HG03175 (cell line): ENCODE measurements around the gene DMAC2.
"Not testable (repeated sequence)": the region's sequence is repeated elsewhere in the genome, so short reads cannot be mapped to it uniquely, and the experiment has no call there.

ENCODE experiments used
- ATAC-seq: cut with Tn5 transposase; IDR thresholded peaks from one replicate; pipeline ENCODE4 v1.9.1; 2021; ENCODE audit warnings: mild to moderate bottlenecking, moderate library complexity; ENCODE audit not compliant: unreplicated experiment

DMAC2 gene

GRCh38 chr19:41424335-41425173 is 15.2 kb downstream of the DMAC2 start:
- no peak for ATAC-seq

GRCh38 chr19:41422955-41423354 is 16.8 kb downstream of the DMAC2 start:
- no peak for ATAC-seq

DNA sequence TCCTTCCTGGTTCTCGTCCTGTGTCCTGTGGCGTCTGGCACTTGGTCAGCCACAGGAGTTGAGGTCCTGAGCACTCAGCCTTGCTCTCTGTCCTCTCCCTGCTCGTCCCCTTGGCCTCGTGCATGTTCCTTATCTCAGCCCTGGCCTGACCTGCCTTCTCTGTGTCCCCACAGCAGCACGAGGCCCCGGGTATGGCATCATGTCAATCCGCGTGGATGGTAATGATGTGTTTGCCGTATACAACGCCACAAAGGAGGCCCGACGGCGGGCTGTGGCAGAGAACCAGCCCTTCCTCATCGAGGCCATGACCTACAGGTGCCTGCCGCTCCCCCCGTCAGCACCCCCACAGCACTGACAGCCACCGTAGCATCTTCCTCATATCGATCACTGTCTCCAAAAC is 17.3 kb downstream of the DMAC2 start:
- ATAC-seq, result no peak

DNA sequence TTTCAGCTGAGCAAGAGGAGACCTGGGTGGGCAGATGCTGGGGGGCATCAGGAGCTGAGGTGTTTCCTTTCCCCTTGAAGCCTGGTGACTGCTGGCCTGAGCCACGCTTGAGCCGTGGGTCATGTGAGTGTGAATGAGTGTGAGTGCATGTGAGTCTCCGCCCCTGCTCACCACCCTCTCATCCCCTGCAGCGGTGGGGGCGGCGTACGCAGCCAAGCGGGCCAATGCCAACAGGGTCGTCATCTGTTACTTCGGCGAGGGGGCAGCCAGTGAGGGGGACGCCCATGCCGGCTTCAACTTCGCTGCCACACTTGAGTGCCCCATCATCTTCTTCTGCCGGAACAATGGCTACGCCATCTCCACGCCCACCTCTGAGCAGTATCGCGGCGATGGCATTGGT is 17.7 kb downstream of the DMAC2 start:
- no peak for ATAC-seq

GRCh38 chr19:41421314-41421713 is 18.4 kb downstream of the DMAC2 start:
- no peak for ATAC-seq

GRCh38 chr19:41420101-41420880 is 19.4 kb downstream of the DMAC2 start:
- no peak for ATAC-seq

GRCh38 chr19:41416194-41416674 is 23.5 kb downstream of the DMAC2 start:
- ATAC-seq, result no peak

DNA sequence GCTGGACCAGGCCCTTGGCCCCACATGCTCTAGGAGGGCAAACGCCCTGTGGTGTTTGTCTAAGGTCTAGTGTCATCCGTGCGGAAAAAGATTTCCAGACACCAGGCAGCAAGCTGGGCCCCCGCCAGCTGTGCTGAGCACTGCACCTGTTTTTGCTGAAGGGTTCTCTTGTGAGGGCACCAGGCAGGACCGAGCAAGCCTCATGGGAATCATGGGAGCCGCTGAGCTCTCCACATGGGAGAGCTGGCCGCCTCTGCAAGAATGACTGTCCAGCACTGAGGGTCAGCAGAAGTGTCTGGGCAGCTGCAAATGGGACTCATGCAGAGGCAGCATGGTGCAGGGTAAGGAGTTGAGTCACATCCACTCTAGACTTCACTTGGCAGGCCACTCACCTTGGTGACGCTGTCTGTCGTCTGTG is 24.5 kb downstream of the DMAC2 start:
- ATAC-seq, result no peak

GRCh38 chr19:41414461-41414860 is 25.3 kb downstream of the DMAC2 start:
- ATAC-seq, result no peak

DNA sequence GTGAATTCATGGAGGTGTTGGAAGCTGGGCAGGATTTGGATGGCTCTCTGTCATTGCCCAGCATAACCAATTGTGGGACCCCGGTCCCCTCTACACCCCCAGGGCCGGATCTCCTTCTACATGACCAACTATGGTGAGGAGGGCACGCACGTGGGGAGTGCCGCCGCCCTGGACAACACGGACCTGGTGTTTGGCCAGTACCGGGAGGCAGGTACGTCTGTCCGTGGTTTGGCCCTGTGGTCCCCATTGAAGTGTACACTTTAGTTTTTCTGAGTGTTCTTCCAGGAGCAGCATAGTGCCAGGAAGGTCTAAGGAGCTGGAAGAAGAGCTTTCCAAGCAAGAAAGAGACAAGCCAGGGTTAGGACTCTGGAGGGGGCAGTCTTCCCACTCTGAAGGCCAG is 25.8 kb downstream of the DMAC2 start:
- ATAC-seq, result no peak

DNA sequence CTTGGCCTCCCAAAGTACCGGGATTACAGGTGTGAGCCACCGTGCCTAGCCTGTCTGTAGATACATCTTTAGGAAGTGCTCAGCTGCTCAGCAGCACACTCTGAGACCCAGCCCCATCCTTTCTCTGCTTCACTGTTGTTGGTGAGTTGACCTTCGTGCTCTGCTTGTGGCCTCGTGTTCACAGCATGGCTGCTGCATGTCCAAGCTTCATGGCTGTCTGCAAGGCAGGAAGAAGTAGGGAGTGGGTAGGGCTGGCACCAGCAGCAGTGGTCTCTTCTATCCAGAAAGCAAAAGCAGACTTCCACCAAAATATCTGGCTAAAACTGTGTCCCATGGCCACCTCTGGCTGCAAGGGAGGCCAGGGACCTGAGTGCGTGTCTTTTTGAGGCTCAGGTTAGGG is 26.8 kb downstream of the DMAC2 start:
- no peak for ATAC-seq

DNA sequence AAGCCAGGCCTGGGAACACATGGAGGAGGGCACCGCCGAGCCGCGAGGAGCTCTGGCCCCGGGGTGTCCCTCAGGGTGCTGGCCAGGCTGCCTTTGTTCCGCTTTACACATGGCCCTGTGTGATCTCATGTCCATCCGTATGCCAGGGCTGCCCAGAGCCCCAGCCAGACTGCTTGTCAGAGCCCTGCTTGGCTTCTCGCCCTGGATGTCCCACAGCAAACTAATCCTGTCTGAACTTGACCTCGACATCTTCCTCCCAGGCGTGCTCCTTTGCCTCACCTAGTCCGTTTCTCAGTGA is 27.8 kb downstream of the DMAC2 start:
- ATAC-seq, result no peak

DNA sequence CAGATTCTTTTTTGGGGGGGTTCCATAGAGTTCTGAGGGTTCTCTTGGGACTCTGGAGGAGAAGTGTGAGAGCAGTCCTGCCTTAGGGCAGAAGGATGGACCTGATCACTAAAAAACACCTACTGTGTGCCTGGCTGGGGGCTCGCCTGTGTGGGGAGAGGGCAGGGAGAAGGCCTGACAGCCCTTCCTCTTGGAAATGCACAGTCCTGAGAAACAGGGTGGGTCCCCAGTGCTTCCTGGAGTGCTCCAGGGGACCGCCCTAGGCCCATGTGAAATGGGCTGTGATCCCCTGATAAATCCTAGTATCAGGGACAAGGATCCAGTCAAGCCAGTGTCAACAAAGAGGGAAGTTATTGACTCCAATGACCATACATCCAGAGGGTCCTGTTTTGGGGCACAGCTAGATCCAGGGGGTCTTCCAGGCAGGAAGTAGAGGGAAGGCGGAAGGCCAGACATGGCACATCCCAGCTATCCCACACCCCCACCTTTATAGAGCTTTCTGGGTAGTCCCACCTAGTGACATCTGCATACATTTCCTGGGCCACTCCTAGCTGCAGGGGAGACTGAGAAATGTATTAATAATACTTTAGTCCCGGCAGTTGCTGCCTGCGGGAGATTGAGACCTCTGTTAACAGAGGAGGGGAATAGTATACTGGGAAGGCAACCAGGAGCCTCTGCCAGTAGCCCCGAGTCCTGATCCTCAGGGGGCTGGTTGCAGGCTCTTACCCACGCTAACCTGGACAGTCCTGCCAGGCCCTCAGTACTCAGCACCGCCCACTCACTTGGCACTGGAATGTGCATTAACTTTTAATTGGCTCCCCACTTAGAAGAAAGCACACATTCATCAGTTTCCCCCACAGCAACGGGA is 28.4 kb downstream of the DMAC2 start:
- no peak for ATAC-seq

GRCh38 chr19:41410336-41411054 is 29.2 kb downstream of the DMAC2 start:
- ATAC-seq, result no peak

GRCh38 chr19:41409288-41409687 is 30.4 kb downstream of the DMAC2 start:
- no peak for ATAC-seq

- ATAC-seq, result not testable (repeated sequence)
Observed at GRCh38 chr19:41408846-41409245, 30.9 kb downstream of the DMAC2 start.

DNA sequence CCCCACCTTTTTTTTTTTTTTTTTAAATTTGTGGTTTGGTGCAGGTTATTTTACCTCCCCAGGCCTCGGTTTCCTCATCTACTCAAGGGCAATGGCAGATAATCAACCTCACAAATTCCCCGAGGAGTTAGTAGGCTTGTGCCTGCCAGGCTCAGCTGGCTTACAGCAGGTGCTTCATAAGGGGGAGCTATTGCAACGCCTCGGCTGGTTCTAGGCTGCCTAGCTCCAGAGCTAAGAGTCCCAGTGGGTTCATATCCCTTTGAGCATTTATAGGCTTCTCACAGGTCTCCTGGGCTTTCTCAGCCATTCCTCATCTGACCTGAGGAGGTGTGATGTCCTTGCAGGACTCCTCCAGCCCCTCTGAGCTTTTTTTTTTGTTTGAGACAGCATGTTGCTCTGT is 31.5 kb downstream of the DMAC2 start:
- ATAC-seq, result no peak

- no peak for ATAC-seq
Observed at GRCh38 chr19:41407271-41407670, 32.4 kb downstream of the DMAC2 start.

- ATAC-seq, result no peak
Observed at GRCh38 chr19:41405776-41406175, 33.9 kb downstream of the DMAC2 start.

DNA sequence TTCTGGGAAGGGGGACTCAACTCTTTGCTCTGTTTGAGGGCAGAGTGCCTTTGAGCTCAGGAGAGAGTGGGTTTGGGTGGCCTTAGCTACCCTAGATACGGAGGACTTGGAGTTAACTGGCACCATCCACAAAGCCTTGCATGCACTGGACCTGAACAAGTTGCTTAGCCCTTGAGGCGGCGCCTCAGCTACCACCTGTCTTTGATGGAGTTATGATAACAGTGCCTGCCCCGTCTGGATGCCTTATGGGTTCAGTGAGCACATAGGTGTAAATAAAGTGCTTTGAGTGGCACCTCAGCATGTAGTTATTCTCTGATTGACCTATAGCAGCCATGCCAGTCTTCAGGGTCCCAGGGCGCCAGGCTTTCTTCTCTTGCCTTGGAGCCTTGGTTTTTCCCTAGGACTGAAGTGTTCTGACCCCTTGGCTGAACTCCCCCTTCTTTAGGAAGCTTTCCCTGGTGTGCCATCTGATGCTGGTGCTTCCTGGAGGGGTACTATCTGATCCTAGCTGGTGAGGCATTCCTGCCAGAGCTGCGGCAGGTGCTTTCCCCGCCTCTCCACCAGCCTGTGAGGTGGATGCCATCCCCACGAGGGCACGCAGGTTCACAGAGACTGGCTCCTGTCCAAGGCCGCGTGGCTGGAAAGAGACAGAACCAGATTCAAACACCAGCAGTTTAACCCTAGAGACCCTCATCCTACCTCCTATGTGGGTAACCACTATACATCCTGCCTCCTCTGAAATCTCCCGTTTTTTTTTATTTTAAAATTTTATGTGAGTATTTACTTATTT is 36.3 kb downstream of the DMAC2 start:
- ATAC-seq, result no peak
